SU-DHL-6 (cell line): ENCODE results near the gene CHST2.

Experiments used
- H2AFZ ChIP-seq: fragments of 200-600 bp; sonication (generic); 2 replicates; pipeline ENCODE4 v1.6.1; 2014; ENCODE audit warnings: low read depth, mild to moderate bottlenecking, moderate library complexity, mixed read lengths, antibody characterized with exemption, low read length; ENCODE audit not compliant: severe bottlenecking
- H3F3A ChIP-seq: fragments of 200-600 bp; shearing (Covaris generic); 2 replicates; pipeline ENCODE4 v1.6.0; 2016; ENCODE audit warnings: antibody characterized with exemption, mild to moderate bottlenecking; ENCODE audit not compliant: insufficient read depth
- H3K27ac ChIP-seq: fragments of 200-600 bp; sonication (generic); 2 replicates; pipeline ENCODE4 v1.5.1; 2016; ENCODE audit warnings: low read depth, mild to moderate bottlenecking, low read length, moderate library complexity, mixed read lengths
- H3K27me3 ChIP-seq: fragments of 200-600 bp; sonication (generic), shearing (Covaris generic); 2 replicates; pipeline ENCODE4 v1.6.0; 2014; ENCODE audit warnings: mild to moderate bottlenecking, low read length
- H3K36me3 ChIP-seq: fragments of 200-600 bp; sonication (generic); 2 replicates; pipeline ENCODE4 v1.6.1; 2014; ENCODE audit warnings: mild to moderate bottlenecking, low read length, mixed read lengths
- H3K4me2 ChIP-seq: fragments of 300-600, 200-600 bp; shearing (Covaris generic), sonication (generic); 2 replicates; pipeline ENCODE4 v1.6.0; 2014; ENCODE audit warnings: low read length, low read depth, mild to moderate bottlenecking; ENCODE audit not compliant: poor library complexity, severe bottlenecking
- H3K4me3 ChIP-seq: fragments of 200-600 bp; sonication (generic); 2 replicates; pipeline ENCODE4 v1.5.1; 2014; ENCODE audit warnings: antibody characterized with exemption, low read length, mild to moderate bottlenecking, mixed read lengths; ENCODE audit not compliant: insufficient read depth, poor library complexity, severe bottlenecking
- H3K79me2 ChIP-seq: fragments of 200-600 bp; sonication (generic); 2 replicates; pipeline ENCODE4 v1.6.1; 2014; ENCODE audit warnings: mild to moderate bottlenecking, low read length, moderate library complexity; ENCODE audit not compliant: insufficient read depth
- H3K9ac ChIP-seq: fragments of 200-600 bp; sonication (generic); 2 replicates; pipeline ENCODE4 v1.7.0; 2014; ENCODE audit warnings: mild to moderate bottlenecking, low read length
- H3K9me2 ChIP-seq: fragments of 200-600 bp; sonication (generic); replicated peaks from 2 replicates; pipeline ENCODE4 v1.6.1; 2014; ENCODE audit warnings: low read length; ENCODE audit not compliant: insufficient read depth
- H3K9me3 ChIP-seq: fragments of 200-600 bp; sonication (generic); 2 replicates; pipeline ENCODE4 v1.6.1; 2014; ENCODE audit warnings: low read length, mixed read lengths; ENCODE audit not compliant: insufficient read depth
- H4K20me1 ChIP-seq: fragments of 200-600 bp; sonication (generic); 2 replicates; pipeline ENCODE4 v1.6.1; 2014; ENCODE audit warnings: low read depth, mild to moderate bottlenecking, antibody characterized with exemption, low read length, moderate library complexity, mixed read lengths
- CTCF ChIP-seq: fragments of 200-600 bp; sonication (generic); IDR thresholded peaks from one replicate; pipeline ENCODE4 v1.5.1; 2017; ENCODE audit warnings: antibody characterized with exemption, mild to moderate bottlenecking, low read length, moderate library complexity; ENCODE audit not compliant: insufficient read depth, poor library complexity, severe bottlenecking
- EZH2phosphoT487 ChIP-seq: fragments of 200-600 bp; sonication (generic), shearing (Covaris generic); conservative IDR thresholded peaks from 2 replicates; pipeline ENCODE4 v1.6.1; 2018; ENCODE audit warnings: mild to moderate bottlenecking, antibody characterized with exemption, low read length, moderate library complexity, mixed read lengths

Gene CHST2

GRCh38 chr3:143158014-143158988 is 38.7 kb downstream of the CHST2 start:
- Histone ChIP-seq H3K27ac (no peak overlapping the region), H3K9me3 (no peaks in the 10 kb centered on the region), H3K27me3 (no peaks in the 10 kb centered on the region), H3K4me2 (no peak overlapping the region), H3F3A (no peaks in the 10 kb centered on the region), H2AFZ (no peak overlapping the region), H3K36me3 (no peaks in the 10 kb centered on the region), H3K9ac (no peak overlapping the region), H3K9me2 (no peaks in the 10 kb centered on the region), H3K4me3 (no peak overlapping the region), H3K79me2 (no peaks in the 10 kb centered on the region), H4K20me1 (no peaks in the 10 kb centered on the region)
- TF ChIP-seq CTCF (no peak), EZH2phosphoT487 (no peak)

- no peaks in the 10 kb centered on the region for H3K79me2 ChIP-seq
- H4K20me1 ChIP-seq: no peaks in the 10 kb centered on the region
- H3K27ac ChIP-seq: no peak overlapping the region
- no peak overlapping the region for H3K4me2 ChIP-seq
- H2AFZ ChIP-seq: no peak overlapping the region
- TF ChIP-seq EZH2phosphoT487 (no peak), CTCF (no peak)
- no peak overlapping the region for H3K9ac ChIP-seq
- no peaks in the 10 kb centered on the region for H3K9me3 ChIP-seq
- no peak overlapping the region for H3K4me3 ChIP-seq
- no peaks in the 10 kb centered on the region for H3K9me2 ChIP-seq
- no peaks in the 10 kb centered on the region for H3K36me3 ChIP-seq
- no peaks in the 10 kb centered on the region for H3K27me3 ChIP-seq
- no peaks in the 10 kb centered on the region for H3F3A ChIP-seq
Observed at GRCh38 chr3:143160437-143160836, 40.9 kb downstream of the CHST2 start.

GRCh38 chr3:143163562-143164100 is 44.1 kb downstream of the CHST2 start:
- Histone ChIP-seq H3K79me2 (no peaks in the 10 kb centered on the region), H3K27me3 (no peaks in the 10 kb centered on the region), H3K27ac (no peak overlapping the region), H3K4me2 (no peak overlapping the region), H3F3A (no peaks in the 10 kb centered on the region), H3K9me2 (no peaks in the 10 kb centered on the region), H2AFZ (no peak overlapping the region), H3K9me3 (no peaks in the 10 kb centered on the region), H3K4me3 (no peak overlapping the region), H3K36me3 (no peaks in the 10 kb centered on the region), H3K9ac (no peak overlapping the region), H4K20me1 (no peaks in the 10 kb centered on the region)
- TF ChIP-seq EZH2phosphoT487: no peak
- no peak for TF ChIP-seq CTCF
